HCT116 (cell line): ENCODE measurements around the gene KNL1.

Source experiments
- EZH2phosphoT487 ChIP-seq: fragments of 200-600 bp; IDR thresholded peaks from 2 replicates; pipeline ENCODE4 v1.6.1; 2018; ENCODE audit warnings: antibody characterized with exemption, borderline replicate concordance
- JUND ChIP-seq: IDR thresholded peaks from 2 replicates; pipeline ENCODE4 v1.6.1; 2012
- POLR2AphosphoS5 ChIP-seq: IDR thresholded peaks from 2 replicates; pipeline ENCODE4 v1.6.1; 2011; ENCODE audit warnings: mild to moderate bottlenecking, low read depth, low read length, moderate library complexity

DNA sequence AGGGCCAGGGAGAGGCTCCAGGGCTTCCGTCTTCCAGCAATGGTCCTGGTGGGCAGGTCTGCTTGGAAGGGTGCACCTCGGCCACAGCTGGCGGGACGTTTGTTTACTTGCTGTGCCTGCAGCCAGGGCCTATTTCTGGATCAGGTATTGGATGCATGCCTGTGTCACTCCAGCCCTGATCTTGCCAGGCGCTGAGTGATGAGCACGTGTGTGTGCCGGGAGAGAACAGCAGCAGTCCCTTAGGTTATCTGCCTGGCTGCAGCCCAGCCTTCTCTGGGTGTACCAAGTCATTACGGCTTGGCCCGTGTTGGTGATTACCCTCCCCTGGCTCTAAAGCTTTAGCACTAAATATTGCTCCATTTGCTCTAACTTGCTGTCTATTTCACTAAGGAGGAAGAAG is 44.2 kb upstream of the KNL1 start:
- TF ChIP-seq POLR2AphosphoS5 (no peak), JUND (no peak), EZH2phosphoT487 (no peak)
